Neural progenitor cell (in vitro differentiated cells): ENCODE results near the gene VMP1. TPM values are rescaled to one million over a fixed set of nuclear protein-coding genes. Genes with fewer than 3 reads are reported as not detected.
A peak's percentile ranks its signal among the peaks of the same experiment; 100 is the strongest.

Experiments
- DNase-seq: peaks from one replicate; pipeline ENCODE4 v3.0.0-alpha.2; 2016; ENCODE audit warnings: low spot score
- H2AFZ ChIP-seq: fragments of 200-600 bp; sonication (generic); replicated peaks from 2 replicates; pipeline ENCODE4 v1.6.1; 2016; ENCODE audit warnings: antibody characterized with exemption
- H3F3A ChIP-seq: fragments of 200-600 bp; sonication (generic); 2 replicates; pipeline ENCODE4 v1.6.1; 2016; ENCODE audit warnings: antibody characterized with exemption, low read depth
- H3K27ac ChIP-seq: fragments of 200-600 bp; sonication (generic); 2 replicates; pipeline ENCODE4 v1.5.1; 2016; ENCODE audit warnings: mild to moderate bottlenecking
- H3K27me3 ChIP-seq: fragments of 200-600 bp; sonication (generic); 2 replicates; pipeline ENCODE4 v1.6.1; 2016; ENCODE audit warnings: mild to moderate bottlenecking, moderate library complexity
- H3K36me3 ChIP-seq: fragments of 200-600 bp; sonication (generic); 2 replicates; pipeline ENCODE4 v1.5.1; 2016
- H3K4me1 ChIP-seq: fragments of 200-600 bp; sonication (generic); 2 replicates; pipeline ENCODE4 v1.6.1; 2016; ENCODE audit warnings: mixed run types
- H3K4me2 ChIP-seq: fragments of 200-600 bp; sonication (generic); 2 replicates; pipeline ENCODE4 v1.6.1; 2016
- H3K4me3 ChIP-seq: fragments of 200-600 bp; sonication (generic); 2 replicates; pipeline ENCODE4 v1.5.1; 2016
- H3K79me2 ChIP-seq: fragments of 200-600 bp; sonication (generic); 2 replicates; pipeline ENCODE4 v1.6.1; 2016; ENCODE audit warnings: low read depth
- H3K9ac ChIP-seq: fragments of 200-600 bp; sonication (generic); 2 replicates; pipeline ENCODE4 v1.6.1; 2016
- H3K9me3 ChIP-seq: fragments of 200-600 bp; sonication (generic); 2 replicates; pipeline ENCODE4 v1.5.1; 2016; ENCODE audit warnings: low read depth
- H4K20me1 ChIP-seq: fragments of 200-600 bp; sonication (generic); 2 replicates; pipeline ENCODE4 v1.6.1; 2016; ENCODE audit warnings: low read depth
- H3K27ac Mint-ChIP-seq: 3 replicates; pipeline ENCODE4 v1.8.0; 2021; ENCODE audit warnings: mixed read lengths
- H3K27me3 Mint-ChIP-seq: 2 replicates; pipeline ENCODE4 v1.8.0; 2022; ENCODE audit warnings: low read depth, mild to moderate bottlenecking, inconsistent platforms, moderate library complexity, mixed read lengths; ENCODE audit not compliant: insufficient read depth
- H3K36me3 Mint-ChIP-seq: 3 replicates; pipeline ENCODE4 v1.8.0; 2021; ENCODE audit warnings: mixed read lengths
- H3K4me1 Mint-ChIP-seq: 3 replicates; pipeline ENCODE4 v1.8.0; 2021; ENCODE audit warnings: mixed read lengths
- H3K4me3 Mint-ChIP-seq: 3 replicates; pipeline ENCODE4 v1.8.0; 2021; ENCODE audit warnings: mild to moderate bottlenecking, moderate library complexity, mixed read lengths
- H3K9me3 Mint-ChIP-seq: 3 replicates; pipeline ENCODE4 v1.8.0; 2020; ENCODE audit warnings: mixed read lengths
- EZH2 ChIP-seq: fragments of 200-600 bp; sonication (generic); IDR thresholded peaks from 2 replicates; pipeline ENCODE4 v1.6.1; 2017; ENCODE audit warnings: antibody characterized with exemption, mild to moderate bottlenecking, moderate library complexity
- EZH2phosphoT487 ChIP-seq: fragments of 200-600 bp; sonication (generic); IDR thresholded peaks from 2 replicates; pipeline ENCODE4 v1.6.1; 2017; ENCODE audit warnings: antibody characterized with exemption
- total RNA-seq: library from RNA; depleted of rRNA; stranded (reverse); fragments of >200 nt; gene quantifications from 2 replicates; pipeline ENCODE4 v1.2.3, GENCODE V29; 2015; ENCODE audit warnings: low replicate concordance
- TF ChIP-seq, protein P1 (sequence below): fragments of 200-600 bp; sonication (generic); IDR thresholded peaks from 2 replicates; pipeline ENCODE4 v1.5.1; 2017; ENCODE audit warnings: antibody characterized with exemption, mild to moderate bottlenecking

VMP1 gene
- total RNA-seq, 1 donor from 2014 or later, result 62.1 TPM

- TF ChIP-seq, protein P1, sequence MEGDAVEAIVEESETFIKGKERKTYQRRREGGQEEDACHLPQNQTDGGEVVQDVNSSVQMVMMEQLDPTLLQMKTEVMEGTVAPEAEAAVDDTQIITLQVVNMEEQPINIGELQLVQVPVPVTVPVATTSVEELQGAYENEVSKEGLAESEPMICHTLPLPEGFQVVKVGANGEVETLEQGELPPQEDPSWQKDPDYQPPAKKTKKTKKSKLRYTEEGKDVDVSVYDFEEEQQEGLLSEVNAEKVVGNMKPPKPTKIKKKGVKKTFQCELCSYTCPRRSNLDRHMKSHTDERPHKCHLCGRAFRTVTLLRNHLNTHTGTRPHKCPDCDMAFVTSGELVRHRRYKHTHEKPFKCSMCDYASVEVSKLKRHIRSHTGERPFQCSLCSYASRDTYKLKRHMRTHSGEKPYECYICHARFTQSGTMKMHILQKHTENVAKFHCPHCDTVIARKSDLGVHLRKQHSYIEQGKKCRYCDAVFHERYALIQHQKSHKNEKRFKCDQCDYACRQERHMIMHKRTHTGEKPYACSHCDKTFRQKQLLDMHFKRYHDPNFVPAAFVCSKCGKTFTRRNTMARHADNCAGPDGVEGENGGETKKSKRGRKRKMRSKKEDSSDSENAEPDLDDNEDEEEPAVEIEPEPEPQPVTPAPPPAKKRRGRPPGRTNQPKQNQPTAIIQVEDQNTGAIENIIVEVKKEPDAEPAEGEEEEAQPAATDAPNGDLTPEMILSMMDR, result peak; percentile 66
- TF ChIP-seq EZH2phosphoT487, result no peak
- Mint-ChIP-seq H3K36me3 (peaks cover 11% of the 10 kb centered on the region), H3K4me3 (no peak overlapping the region), H3K9me3 (peaks cover 4% of the 10 kb centered on the region), H3K27me3 (no peaks in the 10 kb centered on the region), H3K4me1 (no peaks in the 10 kb centered on the region), H3K27ac (no peak overlapping the region)
- H3K4me1 ChIP-seq, result no peaks in the 10 kb centered on the region
- no peaks in the 10 kb centered on the region for H3K27me3 ChIP-seq
- no peak overlapping the region for H3K4me3 ChIP-seq
- no peaks in the 10 kb centered on the region for H3F3A ChIP-seq
- no peak overlapping the region for H3K9ac ChIP-seq
- H2AFZ ChIP-seq, result no peak overlapping the region
- peaks cover 3% of the 10 kb centered on the region for H3K9me3 ChIP-seq
- H3K36me3 ChIP-seq, result no peaks in the 10 kb centered on the region
- peak; percentile 24 for DNase-seq
- no peak overlapping the region for H3K4me2 ChIP-seq
- H3K27ac ChIP-seq, result no peak overlapping the region
- H3K79me2 ChIP-seq, result no peaks in the 10 kb centered on the region
- no peaks in the 10 kb centered on the region for H4K20me1 ChIP-seq
Observed at GRCh38 chr17:59746849-59747445, 39.5 kb downstream of the VMP1 start.

DNA sequence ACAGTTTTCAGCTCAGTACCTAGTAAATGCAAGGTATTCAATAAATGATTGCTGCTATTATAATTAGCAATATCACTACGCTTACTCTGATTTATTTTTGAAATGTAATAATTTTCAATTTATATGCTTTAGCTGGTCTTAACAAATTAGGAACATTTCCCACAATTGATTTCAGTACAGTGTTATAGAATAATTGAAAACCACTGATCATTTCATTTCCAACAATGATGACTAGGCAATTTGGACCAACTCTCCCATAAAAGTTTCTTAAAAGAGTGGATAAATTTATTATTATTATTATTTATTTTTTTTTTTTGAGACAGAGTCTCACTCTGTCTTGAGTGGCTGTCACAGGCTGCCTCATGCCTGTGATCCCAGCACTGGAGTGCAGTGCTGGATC, 41.1 kb downstream of the VMP1 start:
- Histone ChIP-seq H3K9me3 (peaks cover 3% of the 10 kb centered on the region), H3K9ac (no peak overlapping the region), H3F3A (no peaks in the 10 kb centered on the region), H3K27me3 (no peaks in the 10 kb centered on the region), H2AFZ (no peak overlapping the region), H4K20me1 (no peaks in the 10 kb centered on the region), H3K4me3 (no peak overlapping the region), H3K4me2 (no peak overlapping the region), H3K36me3 (no peaks in the 10 kb centered on the region), H3K79me2 (no peaks in the 10 kb centered on the region), H3K4me1 (no peaks in the 10 kb centered on the region), H3K27ac (no peak overlapping the region)
- H3K36me3 Mint-ChIP-seq, result peaks cover 3% of the 10 kb centered on the region
- no peak overlapping the region for H3K27ac Mint-ChIP-seq
- no peaks in the 10 kb centered on the region for H3K9me3 Mint-ChIP-seq
- H3K4me1 Mint-ChIP-seq, result peaks cover 2% of the 10 kb centered on the region
- no peak for DNase-seq
- no peaks in the 10 kb centered on the region for H3K27me3 Mint-ChIP-seq
- TF ChIP-seq EZH2phosphoT487 (no peak), EZH2 (no peak)
- TF ChIP-seq, protein P1, result no peak
- no peak overlapping the region for H3K4me3 Mint-ChIP-seq

DNA sequence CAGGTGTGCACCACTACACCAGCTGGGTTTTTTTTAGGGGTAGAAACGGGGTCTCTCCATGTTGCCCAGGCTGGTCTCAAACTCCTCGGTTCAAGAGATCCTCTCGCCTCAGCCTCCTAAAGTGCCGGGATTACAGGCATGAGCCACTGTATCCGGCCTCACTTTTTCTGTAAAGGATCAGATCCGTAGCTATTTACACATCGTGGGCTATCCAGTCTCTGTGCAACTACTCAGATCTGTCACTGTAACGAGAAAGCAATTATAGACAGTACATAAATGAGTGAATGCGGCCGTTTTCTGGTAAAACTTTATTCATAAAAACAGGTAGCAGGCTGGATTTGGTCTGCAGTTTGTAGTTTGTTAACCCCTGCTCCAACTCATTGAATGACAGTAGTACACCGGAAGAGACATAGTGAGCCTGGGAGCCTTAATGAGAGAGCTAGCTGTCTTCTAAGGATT, 44.5 kb downstream of the VMP1 start:
- TF ChIP-seq EZH2, result no peak
- TF ChIP-seq EZH2phosphoT487, result no peak
- TF ChIP-seq, protein P1, result no peak
- no peak overlapping the region for H3K27ac Mint-ChIP-seq
- H3K9me3 ChIP-seq, result no peaks in the 10 kb centered on the region
- no peaks in the 10 kb centered on the region for H3K4me1 ChIP-seq
- no peaks in the 10 kb centered on the region for H3K36me3 ChIP-seq
- no peak overlapping the region for H3K27ac ChIP-seq
- H3K4me2 ChIP-seq, result no peak overlapping the region
- H3K4me3 Mint-ChIP-seq, result no peak overlapping the region
- H3K36me3 Mint-ChIP-seq, result no peaks in the 10 kb centered on the region
- no peaks in the 10 kb centered on the region for H3K27me3 ChIP-seq
- H3F3A ChIP-seq, result no peaks in the 10 kb centered on the region
- H3K9ac ChIP-seq, result no peak overlapping the region
- H4K20me1 ChIP-seq, result no peaks in the 10 kb centered on the region
- no peak for DNase-seq
- H2AFZ ChIP-seq, result no peak overlapping the region
- no peaks in the 10 kb centered on the region for H3K9me3 Mint-ChIP-seq
- no peaks in the 10 kb centered on the region for H3K27me3 Mint-ChIP-seq
- no peak overlapping the region for H3K4me3 ChIP-seq
- H3K79me2 ChIP-seq, result no peaks in the 10 kb centered on the region
- H3K4me1 Mint-ChIP-seq, result peaks cover 20% of the 10 kb centered on the region
